8988T (cell line): ENCODE results near the gene GGT5.
"Not testable (repeated sequence)": the region's sequence is repeated elsewhere in the genome, so short reads cannot be mapped to it uniquely, and the experiment has no call there.

Source experiments
- DNase-seq: peaks from one replicate; pipeline ENCODE4 v3.0.0; 2011

The GGT5 gene

GRCh38 chr22:24259459-24259858 is 14.6 kb upstream of the GGT5 start:
- not testable (repeated sequence) for DNase-seq

- DNase-seq = not testable (repeated sequence)
Measured at GRCh38 chr22:24256736-24257135, 11.9 kb upstream of the GGT5 start.

GRCh38 chr22:24256136-24256535 is 11.3 kb upstream of the GGT5 start:
- DNase-seq = not testable (repeated sequence)

GRCh38 chr22:24253126-24253525 is 8.2 kb upstream of the GGT5 start:
- not testable (repeated sequence) for DNase-seq

- not testable (repeated sequence) for DNase-seq
Measured at GRCh38 chr22:24251286-24251685, 6.4 kb upstream of the GGT5 start.

GRCh38 chr22:24249413-24249812 is 4.5 kb upstream of the GGT5 start:
- DNase-seq = not testable (repeated sequence)

GRCh38 chr22:24248611-24249010 is 3.7 kb upstream of the GGT5 start:
- not testable (repeated sequence) for DNase-seq

GRCh38 chr22:24247564-24248344 is 2.9 kb upstream of the GGT5 start:
- DNase-seq = peak; percentile 92

- DNase-seq = no peak
Measured at GRCh38 chr22:24247011-24247507, 2.2 kb upstream of the GGT5 start.

- not testable (repeated sequence) for DNase-seq
Measured at GRCh38 chr22:24245584-24246561, 991 bp upstream of the GGT5 start.

GRCh38 chr22:24244144-24244787 is 616 bp downstream of the GGT5 start:
- DNase-seq = no peak

GRCh38 chr22:24243417-24243816 is 1.5 kb downstream of the GGT5 start:
- not testable (repeated sequence) for DNase-seq

GRCh38 chr22:24240985-24241692 is 3.7 kb downstream of the GGT5 start:
- not testable (repeated sequence) for DNase-seq

GRCh38 chr22:24240381-24240780 is 4.5 kb downstream of the GGT5 start:
- DNase-seq = no peak

GRCh38 chr22:24238101-24238694 is 6.7 kb downstream of the GGT5 start:
- not testable (repeated sequence) for DNase-seq

GRCh38 chr22:24236656-24237055 is 8.2 kb downstream of the GGT5 start:
- DNase-seq = no peak

- no peak for DNase-seq
Measured at GRCh38 chr22:24235315-24235714, 9.6 kb downstream of the GGT5 start.

GRCh38 chr22:24233816-24234215 is 11.1 kb downstream of the GGT5 start:
- DNase-seq = no peak

- no peak for DNase-seq
Measured at GRCh38 chr22:24233235-24233634, 11.6 kb downstream of the GGT5 start.

- DNase-seq = no peak
Measured at GRCh38 chr22:24232725-24233124, 12.2 kb downstream of the GGT5 start.

GRCh38 chr22:24232124-24232523 is 12.8 kb downstream of the GGT5 start:
- DNase-seq = no peak

GRCh38 chr22:24231706-24232105 is 13.2 kb downstream of the GGT5 start:
- DNase-seq = no peak
